Measurements from ENCODE around the gene NUDT3. TPM values are rescaled to one million over a fixed set of nuclear protein-coding genes. Genes with fewer than 3 reads are reported as not detected.
A peak's percentile ranks its signal among the peaks of the same experiment; 100 is the strongest.

NUDT3 gene
- total RNA-seq, 1 experiment from 2014 or later, result 25.2 TPM

DNA sequence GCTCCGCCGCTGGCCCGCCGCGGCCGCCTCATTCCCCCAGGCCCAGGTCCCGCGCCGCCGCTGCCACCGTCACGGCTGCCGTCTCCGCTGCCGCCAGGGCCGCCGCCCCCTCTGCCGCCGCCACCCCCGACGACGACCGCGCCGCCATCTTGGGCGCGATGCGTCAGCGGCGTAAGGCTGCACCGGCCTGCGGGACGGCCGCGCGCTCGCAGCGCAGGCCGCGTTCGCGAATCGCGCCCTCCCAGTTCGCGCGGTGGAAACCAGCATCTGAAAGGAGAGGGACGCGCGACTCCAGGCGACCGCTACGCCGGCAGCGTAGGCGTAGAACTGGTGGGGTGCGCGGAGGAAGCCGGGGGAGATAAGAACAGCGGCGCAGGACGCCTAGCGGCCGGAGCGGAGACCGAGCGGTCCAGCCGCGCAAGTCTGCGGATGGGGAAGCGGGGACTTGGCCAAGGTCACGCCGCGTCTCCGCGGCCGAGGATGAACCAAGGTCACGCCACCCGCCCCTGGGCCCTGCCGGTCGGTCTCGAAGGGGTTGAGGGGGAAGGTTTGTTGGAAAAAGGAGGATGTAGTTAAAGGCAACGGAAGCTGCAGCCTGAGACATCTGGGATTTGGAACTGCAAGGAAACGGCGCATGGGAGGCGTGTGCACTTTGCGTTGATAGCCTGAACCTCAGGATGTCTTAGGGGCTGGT is at the start of gene NUDT3 (continued):
- TF ChIP-seq, protein P1, sequence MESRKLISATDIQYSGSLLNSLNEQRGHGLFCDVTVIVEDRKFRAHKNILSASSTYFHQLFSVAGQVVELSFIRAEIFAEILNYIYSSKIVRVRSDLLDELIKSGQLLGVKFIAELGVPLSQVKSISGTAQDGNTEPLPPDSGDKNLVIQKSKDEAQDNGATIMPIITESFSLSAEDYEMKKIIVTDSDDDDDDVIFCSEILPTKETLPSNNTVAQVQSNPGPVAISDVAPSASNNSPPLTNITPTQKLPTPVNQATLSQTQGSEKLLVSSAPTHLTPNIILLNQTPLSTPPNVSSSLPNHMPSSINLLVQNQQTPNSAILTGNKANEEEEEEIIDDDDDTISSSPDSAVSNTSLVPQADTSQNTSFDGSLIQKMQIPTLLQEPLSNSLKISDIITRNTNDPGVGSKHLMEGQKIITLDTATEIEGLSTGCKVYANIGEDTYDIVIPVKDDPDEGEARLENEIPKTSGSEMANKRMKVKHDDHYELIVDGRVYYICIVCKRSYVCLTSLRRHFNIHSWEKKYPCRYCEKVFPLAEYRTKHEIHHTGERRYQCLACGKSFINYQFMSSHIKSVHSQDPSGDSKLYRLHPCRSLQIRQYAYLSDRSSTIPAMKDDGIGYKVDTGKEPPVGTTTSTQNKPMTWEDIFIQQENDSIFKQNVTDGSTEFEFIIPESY (IDR thresholded peaks at IDR 0.05; ENCODE audit: extremely low read depth, insufficient replicate concordance, low read length), result peak; percentile 29
- TF ChIP-seq ZFX (IDR thresholded peaks at IDR 0.05) (no peak; the same call in 1 of the 2 replicates), FOSL1 (IDR thresholded peaks at IDR 0.05; ENCODE audit: low read depth) (peak; percentile 35; the same call in 1 of the 2 replicates), EGR1 (IDR thresholded peaks at IDR 0.05; ENCODE audit: low read depth) (peak; percentile 88)

GRCh38 chr6:34441526-34441925 is 49.1 kb upstream of the NUDT3 start:
- no peaks in the 10 kb centered on the region for H3K36me3 ChIP-seq (ENCODE audit: control insufficient read depth in 1 of 2, insufficient read depth in 2 of 2, low read length in 2 of 2)
- BruUV-seq (replicated peaks), result no TSS peak
- no peaks in the 10 kb centered on the region for H4K20me1 ChIP-seq (ENCODE audit: insufficient read depth)
- RAD21 ChIA-PET (ENCODE audit: low non-redundant PET in 1 of 2, low total read pairs in 2 of 2, uncharacterized antibody in 2 of 2, unreplicated experiment in 2 of 2), result no interaction called here
- H3K4me3 ChIP-seq (replicated peaks in 1 of 2; ENCODE audit: low read depth in 1 of 2, low read length in 2 of 2), result no peak overlapping the region
- CTCF ChIA-PET, result no interaction called here
- no peaks in the 10 kb centered on the region for H3K27me3 ChIP-seq (ENCODE audit: insufficient read depth, low read length)
- no peaks in the 10 kb centered on the region for H3K9me2 ChIP-seq (ENCODE audit: insufficient read depth)
- DNase-seq (ENCODE audit: low read depth, low spot score) (no peak), ATAC-seq (no peak)
- H3K9me3 ChIP-seq (ENCODE audit: control insufficient read depth in 1 of 2, insufficient read depth in 1 of 2, low read depth in 1 of 2, low read length in 2 of 2), result no peaks in the 10 kb centered on the region
- no peaks in the 10 kb centered on the region for H3K79me2 ChIP-seq (ENCODE audit: insufficient read depth, low read length)
- intact Hi-C loops (cut with micrococcal nuclease), result no loop called here
- H3K27ac ChIP-seq (ENCODE audit: low read depth, low read length), result no peak overlapping the region
- no peak overlapping the region for H3K4me2 ChIP-seq (ENCODE audit: low read length)
- 0 out of 4 replicates have a peak, but pooled peaks cover 0 to 4% of the 10 kb centered on the region in 2 experiments for H3K4me1 ChIP-seq (ENCODE audit: control insufficient read depth in 1 of 2, insufficient read depth in 2 of 2, low read length in 2 of 2)
- no peak overlapping the region for H3K9ac ChIP-seq (ENCODE audit: low read length)
- H2AFZ ChIP-seq (ENCODE audit: low read depth, low read length, poor library complexity, severe bottlenecking), result no peak overlapping the region
- POLR2A ChIA-PET, result no interaction called here
- TF ChIP-seq EGR1 (IDR thresholded peaks at IDR 0.05; ENCODE audit: low read depth) (no peak), ATF3 (IDR thresholded peaks at IDR 0.05) (no peak), TCF7L2 (IDR thresholded peaks at IDR 0.05; ENCODE audit: borderline replicate concordance, extremely low read depth, insufficient read depth, insufficient read length) (no peak), ZFX (IDR thresholded peaks at IDR 0.05) (no peak), POLR2A (IDR thresholded peaks at IDR 0.05; ENCODE audit: borderline replicate concordance, extremely low read depth, insufficient read depth, insufficient read length) (no peak), YY1 (IDR thresholded peaks at IDR 0.05; ENCODE audit: extremely low read depth, insufficient replicate concordance, low read depth, low read length) (no peak), POLR2AphosphoS5 (IDR thresholded peaks at IDR 0.05; ENCODE audit: low read depth, low read length) (no peak), RAD21 (IDR thresholded peaks at IDR 0.05; ENCODE audit: low read depth) (no peak), CBX3 (IDR thresholded peaks at IDR 0.05; ENCODE audit: low read depth) (no peak), ZNF274 (IDR thresholded peaks at IDR 0.05; ENCODE audit: low read depth, low read length) (no peak), ELF1 (IDR thresholded peaks at IDR 0.05; ENCODE audit: borderline replicate concordance, low read depth) (no peak), SP1 (IDR thresholded peaks at IDR 0.05; ENCODE audit: low read depth) (no peak), REST (IDR thresholded peaks at IDR 0.05; ENCODE audit: low read depth) (no peak), JUND (IDR thresholded peaks at IDR 0.05) (no peak), MAX (IDR thresholded peaks at IDR 0.05) (no peak)
- TF ChIP-seq, protein P1 (IDR thresholded peaks at IDR 0.05; ENCODE audit: extremely low read depth, insufficient replicate concordance, low read length), result no peak

Measured in HCT116 (cell line).